Choroid plexus epithelial cell (primary cell): ENCODE measurements around the gene GMPPB.

Source experiments
- DNase-seq: peaks from one replicate; pipeline ENCODE4 v3.0.0-alpha.2; 2010; ENCODE audit warnings: low read depth
- H3K4me3 ChIP-seq: 2 replicates; pipeline ENCODE4 v1.5.1; 2011; ENCODE audit warnings: low read depth, mild to moderate bottlenecking, control low read depth, low read length, moderate library complexity
- CTCF ChIP-seq: conservative IDR thresholded peaks from 2 replicates; pipeline ENCODE4 v1.5.1; 2011; ENCODE audit warnings: low read depth, mild to moderate bottlenecking, control low read depth, inconsistent platforms, low read length, moderate library complexity

The GMPPB gene

DNA sequence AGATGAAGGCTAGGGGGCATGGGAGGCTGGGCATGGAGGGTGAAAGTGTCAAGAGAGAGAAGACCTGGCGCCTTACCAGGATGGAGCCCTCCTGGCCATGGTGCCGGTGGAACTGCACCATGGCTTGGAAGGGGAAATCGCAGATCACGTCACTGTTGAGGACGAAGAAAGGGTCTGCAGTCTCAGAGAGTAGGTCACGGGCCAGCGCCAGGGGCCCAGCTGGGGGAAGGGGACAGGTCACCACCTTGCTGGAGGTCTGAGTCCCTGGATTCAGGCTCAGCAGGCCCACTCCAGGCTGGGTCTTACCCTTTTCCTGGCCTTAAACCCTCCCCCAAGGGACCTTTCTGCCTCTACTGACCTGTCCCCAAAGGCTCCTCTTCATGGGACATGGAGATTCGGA is 855 bp downstream of the GMPPB start:
- DNase-seq, result no peak
- TF ChIP-seq CTCF, result no peak
- peak overlapping the region; percentile 79 for H3K4me3 ChIP-seq

DNA sequence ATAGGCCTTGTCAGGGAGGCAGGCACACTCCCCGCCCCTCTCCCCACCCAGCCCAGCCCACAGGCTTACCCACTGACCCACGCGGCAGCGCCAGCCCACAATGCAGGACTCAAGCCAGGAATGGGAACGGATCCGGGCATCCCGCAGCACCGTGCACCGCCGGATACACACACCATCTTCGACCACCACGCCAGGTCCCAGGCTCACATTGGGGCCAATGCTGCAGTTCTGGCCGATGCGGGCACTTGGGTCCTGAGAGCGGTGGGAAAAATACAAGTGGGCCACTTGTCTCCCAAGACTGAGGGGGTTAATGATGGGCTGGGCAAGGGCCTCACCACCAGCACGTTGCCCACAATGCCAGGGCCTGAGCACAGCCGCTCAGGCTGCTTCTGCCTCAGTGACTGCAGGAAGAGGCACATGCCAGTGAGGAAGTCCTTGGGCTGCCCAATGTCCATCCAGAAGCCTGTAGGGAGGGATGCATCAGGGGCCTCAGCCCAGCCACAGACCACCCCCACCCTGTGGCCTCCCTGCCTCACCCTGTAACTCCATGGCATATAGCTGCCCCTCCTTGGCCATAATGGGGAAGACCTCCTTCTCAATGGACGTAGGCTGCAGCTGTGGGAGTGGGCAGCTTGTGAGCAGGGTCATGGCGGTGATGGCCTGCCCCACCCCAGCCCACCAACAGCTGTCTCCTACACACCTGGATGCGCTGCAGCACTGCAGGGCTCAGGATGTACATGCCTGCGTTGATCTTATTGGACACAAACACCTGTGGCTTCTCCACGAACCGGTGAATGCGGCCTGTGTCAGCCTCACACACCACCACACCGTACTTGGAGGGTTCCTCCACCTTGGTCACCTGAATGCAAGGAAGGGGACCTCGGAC is 1.6 kb downstream of the GMPPB start:
- H3K4me3 ChIP-seq, result peak overlapping the region; percentile 79
- no peak for DNase-seq
- no peak for TF ChIP-seq CTCF

DNA sequence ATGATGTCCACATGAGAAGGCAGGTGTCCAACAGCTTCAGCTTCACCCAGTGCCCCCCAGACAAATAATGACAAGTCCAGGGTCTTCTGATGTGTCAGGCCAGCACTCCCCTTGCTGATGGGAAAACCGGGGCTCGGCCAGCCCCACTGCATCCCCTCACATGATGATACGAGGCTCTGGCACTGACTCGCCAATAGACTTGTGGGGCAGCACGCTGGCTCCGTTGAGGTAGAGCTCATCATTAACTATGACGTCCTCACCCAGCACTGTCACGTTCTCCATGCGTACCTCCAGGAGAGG is 2.2 kb downstream of the GMPPB start:
- no peak for TF ChIP-seq CTCF
- no peak for DNase-seq
- H3K4me3 ChIP-seq, result no peak overlapping the region

DNA sequence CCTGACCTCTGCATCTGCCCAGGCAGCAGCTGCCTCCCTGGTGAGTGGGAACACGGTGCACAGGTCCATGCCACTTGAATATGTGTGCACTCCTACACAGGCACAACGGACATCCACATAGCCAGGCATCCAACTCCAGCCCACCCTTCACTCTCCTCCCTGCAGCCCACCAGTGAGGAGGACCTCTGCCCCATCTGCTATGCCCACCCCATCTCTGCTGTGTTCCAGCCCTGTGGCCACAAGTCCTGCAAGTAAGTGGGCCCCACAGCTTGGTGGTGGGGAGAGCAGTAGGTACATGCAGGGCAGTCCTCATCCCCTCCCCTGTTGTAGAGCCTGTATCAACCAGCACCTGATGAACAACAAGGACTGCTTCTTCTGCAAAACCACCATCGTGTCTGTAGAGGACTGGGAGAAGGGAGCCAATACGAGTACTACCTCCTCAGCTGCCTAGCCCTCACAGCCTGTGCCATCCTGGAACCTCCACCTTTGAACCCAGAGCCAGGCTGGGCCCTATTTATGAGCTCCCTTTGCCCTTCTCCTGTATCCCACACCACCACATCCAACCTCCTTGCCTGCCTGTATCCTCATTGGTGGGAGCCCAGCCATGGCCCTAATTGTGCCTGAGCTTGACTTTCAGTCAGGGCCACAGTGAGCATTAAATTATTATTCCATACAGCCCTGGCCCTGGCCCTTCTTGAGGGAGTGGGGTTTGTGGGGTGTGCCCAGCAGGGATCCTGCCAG is 2.7 kb downstream of the GMPPB start:
- no peak overlapping the region for H3K4me3 ChIP-seq
- no peak for TF ChIP-seq CTCF
- no peak for DNase-seq

DNA sequence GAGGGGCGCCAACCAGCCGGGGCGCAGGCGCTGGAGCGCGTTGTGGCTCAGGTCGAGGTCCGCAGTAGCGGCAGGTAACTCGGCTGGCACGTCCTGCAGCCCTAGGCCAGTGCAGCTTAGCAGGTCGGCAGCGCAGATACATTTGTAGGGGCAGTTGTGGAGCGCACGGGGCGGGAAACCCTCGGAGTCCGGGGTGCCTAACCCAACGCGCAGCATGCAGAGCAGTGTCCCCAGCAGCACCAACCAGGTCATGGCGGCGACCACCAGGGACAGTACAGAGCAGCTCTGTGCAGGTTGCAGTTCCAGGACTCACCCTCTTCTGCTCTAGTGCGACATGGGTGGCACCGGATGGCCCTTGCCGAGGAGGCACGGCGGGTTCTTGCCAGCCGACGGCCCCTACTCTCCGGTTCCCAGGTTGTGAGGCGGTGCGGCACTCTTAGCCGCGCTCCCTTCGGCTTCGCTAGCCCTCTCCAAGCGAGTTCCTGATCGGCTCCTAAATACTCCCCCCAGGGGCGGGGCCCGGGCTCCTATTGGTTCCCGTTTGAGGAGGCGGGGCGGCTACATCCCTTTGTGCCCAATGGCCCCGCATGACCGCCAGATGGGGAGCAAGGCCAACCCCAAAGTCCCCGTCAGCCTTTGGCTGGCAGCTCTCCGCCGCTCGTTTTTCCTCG is 4.4 kb downstream of the GMPPB start, which contains the start of gene AMIGO3:
Gene AMIGO3 (minus strand): TSS at position 471 of the 671 bp plus-strand sequence. CDS start 219 bp downstream, at position 252.
- peak; percentile 93 for DNase-seq
- H3K4me3 ChIP-seq, result peak within 1 kb of the TSS; percentile 58
- peak; percentile 54 for TF ChIP-seq CTCF

DNA sequence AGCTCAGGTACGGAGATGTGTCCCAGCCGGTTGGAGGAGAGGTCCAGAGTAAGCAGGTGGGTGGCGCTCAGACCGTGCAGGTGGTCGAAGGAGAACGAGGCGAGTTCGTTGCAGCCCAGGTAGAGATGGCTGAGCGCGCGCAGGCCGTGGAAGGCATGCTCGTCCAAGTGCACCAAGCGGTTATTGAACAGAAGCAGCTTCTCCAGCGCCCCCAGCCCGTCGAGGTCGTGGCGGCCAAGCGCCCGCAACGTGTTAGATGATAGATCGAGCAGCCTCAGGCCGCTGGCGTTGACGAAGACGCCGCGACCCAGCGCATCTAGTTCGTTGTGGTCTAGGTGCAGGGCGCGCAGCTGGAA is 4.9 kb downstream of the GMPPB start:
- no peak for DNase-seq
- H3K4me3 ChIP-seq, result peak overlapping the region; percentile 58
- TF ChIP-seq CTCF, result no peak
